ENCODE measurements around the gene ATG16L2. TPM values are rescaled to one million over a fixed set of nuclear protein-coding genes. Genes with fewer than 3 reads are reported as not detected.

Gene ATG16L2
- total and polyA plus RNA-seq, 2 of the 4 experiments (the other 2 are of a cell fraction), result 1.3 to 12.7 TPM

DNA sequence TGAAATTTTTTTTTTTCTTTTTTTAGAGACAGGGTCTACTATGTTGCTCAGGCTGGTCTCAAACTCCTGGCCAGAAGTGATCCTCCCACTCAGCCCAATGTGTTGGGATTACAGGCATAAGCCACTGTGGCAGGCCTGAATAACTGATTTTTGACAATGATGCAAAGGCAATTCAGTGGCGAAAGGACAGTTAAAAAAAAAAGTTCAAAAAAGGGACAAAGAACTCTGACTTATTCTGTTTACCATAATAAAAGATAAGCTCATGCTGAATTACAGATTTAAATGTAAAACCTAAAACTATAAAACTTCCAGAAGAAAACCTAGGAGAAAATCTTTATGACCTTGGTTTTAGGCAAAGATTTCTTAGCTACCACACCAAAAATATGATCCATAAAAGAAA, 48.9 kb downstream of the ATG16L2 start:
- dilution Hi-C loops (cut with HindIII; ENCODE audit: low sequenced_read_pairs, unreplicated experiment), result no loop called here

More for the DNA sequence above, 48.9 kb downstream of the ATG16L2 start:
- ATAC-seq (ENCODE audit: low read depth) (no peak), DNase-seq (no peak)
- POLR2A ChIA-PET (ENCODE audit: unreplicated experiment), result no interaction called here
- no peaks in the 10 kb centered on the region for H3K27me3 ChIP-seq (ENCODE audit: control insufficient read depth, insufficient read depth, low read length)
- no peak overlapping the region for H3K14ac ChIP-seq (replicated peaks; ENCODE audit: low read depth, low read length)
- no peak overlapping the region for H2BK120ac ChIP-seq (ENCODE audit: low read depth, low read length)
- in situ Hi-C loops (cut with MboI; ENCODE audit: low sequenced_read_pairs), result no loop called here
- intact Hi-C loops (cut with micrococcal nuclease), result loop anchor here (5.0 kb wide), 1 partner anchor 34 kb away; no protein-coding TSS in a partner anchor
- no peak overlapping the region for H3K27ac ChIP-seq (ENCODE audit: insufficient read depth, low read length)
- peaks cover 4 to 22% of the 10 kb centered on the region in 2 experiments; a peak in 3 of 4 replicates for H3K79me1 ChIP-seq (ENCODE audit: low read depth in 1 of 2, low read length in 2 of 2)
- H3K4ac ChIP-seq (ENCODE audit: low read depth, low read length), result no peak overlapping the region
- H3K9me1 ChIP-seq (ENCODE audit: insufficient read depth, low read length), result 0 out of 2 replicates have a peak, but pooled peaks cover 3% of the 10 kb centered on the region
- no peak overlapping the region for H3K9ac ChIP-seq (ENCODE audit: low read depth, low read length)
- CTCF ChIA-PET, result no interaction called here
- H2BK5ac ChIP-seq (ENCODE audit: low read depth, low read length, poor library complexity, severe bottlenecking), result no peak overlapping the region
- no peak overlapping the region for H2AK5ac ChIP-seq (ENCODE audit: low read depth, low read length)
- H2AFZ ChIP-seq (replicated peaks; ENCODE audit: low read length, poor library complexity), result no peak overlapping the region
- H2BK20ac ChIP-seq (ENCODE audit: low read depth, low read length), result no peak overlapping the region
- no peaks in the 10 kb centered on the region; the same call in 1 of the 2 replicates for H3K4me1 ChIP-seq (ENCODE audit: control insufficient read depth, insufficient read depth, low read length)
- H3K23ac ChIP-seq (ENCODE audit: low read depth, low read length), result no peak overlapping the region
- H3K18ac ChIP-seq (ENCODE audit: low read depth, low read length), result no peak overlapping the region
- H4K20me1 ChIP-seq (ENCODE audit: insufficient read depth, low read length), result no peaks in the 10 kb centered on the region
- no peak overlapping the region for H2BK15ac ChIP-seq (ENCODE audit: low read depth, low read length)
- no peaks in the 10 kb centered on the region for H3K9me3 ChIP-seq (ENCODE audit: control insufficient read depth, insufficient read depth, low read length)
- H4K91ac ChIP-seq (ENCODE audit: insufficient read depth, low read depth, low read length), result no peak overlapping the region
- no CpG with 5 or more reads among the region's 1 CpG for WGBS, 2 experiments (ENCODE audit: extremely low coverage in 2 of 2, insufficient read length in 1 of 2)
- no peak overlapping the region for H4K5ac ChIP-seq (ENCODE audit: low read depth, low read length)
- H4K8ac ChIP-seq (ENCODE audit: low read depth in 2 of 2, low read length in 2 of 2), result no peak overlapping the region
- H3K56ac ChIP-seq (ENCODE audit: extremely low read depth, insufficient read depth, low read length), result no peak overlapping the region
- no peak overlapping the region for H3K4me3 ChIP-seq (ENCODE audit: insufficient read depth, low read depth, low read length)
- H3K36me3 ChIP-seq (ENCODE audit: control insufficient read depth, insufficient read depth, low read length), result peaks cover under 1% of the 10 kb centered on the region
- no peak overlapping the region for H2AK9ac ChIP-seq (replicated peaks; ENCODE audit: low read depth, low read length, poor library complexity)
- no peak overlapping the region for H3K4me2 ChIP-seq (ENCODE audit: low read depth, low read length)
- TF ChIP-seq NFE2L2 (IDR thresholded peaks at IDR 0.05; ENCODE audit: low read depth, low read length) (no peak), SMC3 (IDR thresholded peaks at IDR 0.05; ENCODE audit: low read depth, low read length) (no peak), POLR2A (IDR thresholded peaks at IDR 0.05; ENCODE audit: low read depth, low read length) (no peak), MAZ (IDR thresholded peaks at IDR 0.05; ENCODE audit: borderline replicate concordance, low read depth, low read length) (no peak)
- TF ChIP-seq, protein P1, sequence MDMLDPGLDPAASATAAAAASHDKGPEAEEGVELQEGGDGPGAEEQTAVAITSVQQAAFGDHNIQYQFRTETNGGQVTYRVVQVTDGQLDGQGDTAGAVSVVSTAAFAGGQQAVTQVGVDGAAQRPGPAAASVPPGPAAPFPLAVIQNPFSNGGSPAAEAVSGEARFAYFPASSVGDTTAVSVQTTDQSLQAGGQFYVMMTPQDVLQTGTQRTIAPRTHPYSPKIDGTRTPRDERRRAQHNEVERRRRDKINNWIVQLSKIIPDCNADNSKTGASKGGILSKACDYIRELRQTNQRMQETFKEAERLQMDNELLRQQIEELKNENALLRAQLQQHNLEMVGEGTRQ (IDR thresholded peaks at IDR 0.05; ENCODE audit: low read depth, low read length), result no peak
- TF ChIP-seq, protein P2, sequence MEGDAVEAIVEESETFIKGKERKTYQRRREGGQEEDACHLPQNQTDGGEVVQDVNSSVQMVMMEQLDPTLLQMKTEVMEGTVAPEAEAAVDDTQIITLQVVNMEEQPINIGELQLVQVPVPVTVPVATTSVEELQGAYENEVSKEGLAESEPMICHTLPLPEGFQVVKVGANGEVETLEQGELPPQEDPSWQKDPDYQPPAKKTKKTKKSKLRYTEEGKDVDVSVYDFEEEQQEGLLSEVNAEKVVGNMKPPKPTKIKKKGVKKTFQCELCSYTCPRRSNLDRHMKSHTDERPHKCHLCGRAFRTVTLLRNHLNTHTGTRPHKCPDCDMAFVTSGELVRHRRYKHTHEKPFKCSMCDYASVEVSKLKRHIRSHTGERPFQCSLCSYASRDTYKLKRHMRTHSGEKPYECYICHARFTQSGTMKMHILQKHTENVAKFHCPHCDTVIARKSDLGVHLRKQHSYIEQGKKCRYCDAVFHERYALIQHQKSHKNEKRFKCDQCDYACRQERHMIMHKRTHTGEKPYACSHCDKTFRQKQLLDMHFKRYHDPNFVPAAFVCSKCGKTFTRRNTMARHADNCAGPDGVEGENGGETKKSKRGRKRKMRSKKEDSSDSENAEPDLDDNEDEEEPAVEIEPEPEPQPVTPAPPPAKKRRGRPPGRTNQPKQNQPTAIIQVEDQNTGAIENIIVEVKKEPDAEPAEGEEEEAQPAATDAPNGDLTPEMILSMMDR (conservative IDR thresholded peaks at IDR 0.05; ENCODE audit: low read depth, low read length), result no peak
- no TSS peak for BruUV-seq (replicated peaks)

Data from IMR-90 (cell line).